IPS-NIHi7 (cell line): ENCODE results near the gene ZDHHC14.
A peak's percentile ranks its signal among the peaks of the same experiment; 100 is the strongest.
"Not testable (repeated sequence)": the region's sequence is repeated elsewhere in the genome, so short reads cannot be mapped to it uniquely, and the experiment has no call there.

ENCODE experiments used
- DNase-seq: peaks from one replicate; pipeline ENCODE4 v3.0.0; 2012; ENCODE audit warnings: mixed read lengths; ENCODE audit errors: extremely low spot score

Gene ZDHHC14

GRCh38 chr6:157380458-157380778 is 572 bp upstream of the ZDHHC14 start:
- DNase-seq, result peak; percentile 39

GRCh38 chr6:157381631-157382621 is 936 bp downstream of the ZDHHC14 start:
- DNase-seq, result peak; percentile 33

GRCh38 chr6:157382821-157383220 is 1.8 kb downstream of the ZDHHC14 start:
- no peak for DNase-seq

- DNase-seq, result no peak
These were observed 2.5 kb downstream of the ZDHHC14 start for GRCh38 chr6:157383471-157383870.

- not testable (repeated sequence) for DNase-seq
These were observed 4.0 kb downstream of the ZDHHC14 start for GRCh38 chr6:157384962-157385361.

GRCh38 chr6:157385482-157385881 is 4.5 kb downstream of the ZDHHC14 start:
- DNase-seq, result no peak

GRCh38 chr6:157386023-157386422 is 5.0 kb downstream of the ZDHHC14 start:
- DNase-seq, result no peak

GRCh38 chr6:157386454-157386853 is 5.5 kb downstream of the ZDHHC14 start:
- DNase-seq, result no peak

GRCh38 chr6:157388924-157389323 is 7.9 kb downstream of the ZDHHC14 start:
- no peak for DNase-seq

GRCh38 chr6:157390273-157391060 is 9.5 kb downstream of the ZDHHC14 start:
- DNase-seq, result no peak

GRCh38 chr6:157392927-157393668 is 12.1 kb downstream of the ZDHHC14 start:
- DNase-seq, result no peak

- no peak for DNase-seq
These were observed 12.8 kb downstream of the ZDHHC14 start for GRCh38 chr6:157393669-157394327.

GRCh38 chr6:157395199-157395598 is 14.2 kb downstream of the ZDHHC14 start:
- not testable (repeated sequence) for DNase-seq

GRCh38 chr6:157396026-157396425 is 15.0 kb downstream of the ZDHHC14 start:
- no peak for DNase-seq

GRCh38 chr6:157397660-157398059 is 16.7 kb downstream of the ZDHHC14 start:
- no peak for DNase-seq

- DNase-seq, result peak; percentile 25
These were observed 17.2 kb downstream of the ZDHHC14 start for GRCh38 chr6:157398151-157398550.

GRCh38 chr6:157400676-157401075 is 19.7 kb downstream of the ZDHHC14 start:
- no peak for DNase-seq

- DNase-seq, result no peak
These were observed 20.8 kb downstream of the ZDHHC14 start for GRCh38 chr6:157401734-157402338.

- DNase-seq, result no peak
These were observed 22.2 kb downstream of the ZDHHC14 start for GRCh38 chr6:157402996-157403685.

GRCh38 chr6:157403686-157404051 is 22.7 kb downstream of the ZDHHC14 start:
- DNase-seq, result no peak
